T follicular helper cell (primary cell): ENCODE results near the gene ANKRD55.
"Not testable (repeated sequence)": the region's sequence is repeated elsewhere in the genome, so short reads cannot be mapped to it uniquely, and the experiment has no call there.

Experiments used
- DNase-seq: peaks from one replicate; pipeline ENCODE4 v3.0.0-alpha.2; 2020; ENCODE audit warnings: low read depth

ANKRD55 gene

DNA sequence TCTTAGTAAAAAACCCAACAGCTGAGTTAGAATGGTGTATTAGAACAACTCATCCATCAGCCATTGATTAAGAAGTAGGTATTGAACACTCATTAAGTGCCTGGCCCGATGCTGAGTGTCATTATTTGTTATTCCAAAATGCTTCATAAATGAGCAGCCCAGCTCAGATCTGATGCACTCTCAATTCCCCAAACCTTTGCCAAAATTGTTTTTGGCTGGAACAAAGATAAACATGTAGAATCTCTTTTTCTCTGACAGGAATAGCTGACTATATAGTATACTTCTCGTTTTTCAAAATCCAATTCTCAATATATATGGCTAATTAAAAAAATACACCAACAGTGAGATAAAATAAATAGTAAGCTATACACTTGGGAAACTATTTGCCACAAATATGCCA, 20.0 kb upstream of the ANKRD55 start:
- no peak for DNase-seq

- DNase-seq: no peak
Observed at GRCh38 chr5:56251918-56252553, 18.9 kb upstream of the ANKRD55 start.

- DNase-seq: no peak
Observed at GRCh38 chr5:56251440-56251839, 18.3 kb upstream of the ANKRD55 start.

DNA sequence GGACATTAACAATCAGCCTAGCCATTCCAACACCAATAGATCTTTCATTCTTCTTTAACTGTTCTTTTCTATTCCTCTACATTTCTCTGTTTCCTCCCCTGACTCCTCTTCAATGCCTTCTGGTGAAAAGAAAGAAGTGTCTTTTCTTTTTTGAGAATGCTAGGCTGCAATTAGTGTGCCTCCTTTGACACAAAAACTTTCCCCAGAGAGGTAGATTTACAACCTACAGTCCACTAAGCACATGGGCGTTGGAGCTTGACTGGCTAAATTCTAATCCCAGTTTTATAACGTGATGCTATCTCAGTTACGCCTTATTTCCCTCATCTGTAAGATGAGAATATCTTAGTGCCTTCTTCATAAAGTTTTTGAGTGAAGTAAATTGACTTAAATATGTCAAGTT, 16.9 kb upstream of the ANKRD55 start:
- DNase-seq: no peak

- DNase-seq: not testable (repeated sequence)
Observed at GRCh38 chr5:56249085-56249484, 16.0 kb upstream of the ANKRD55 start.

DNA sequence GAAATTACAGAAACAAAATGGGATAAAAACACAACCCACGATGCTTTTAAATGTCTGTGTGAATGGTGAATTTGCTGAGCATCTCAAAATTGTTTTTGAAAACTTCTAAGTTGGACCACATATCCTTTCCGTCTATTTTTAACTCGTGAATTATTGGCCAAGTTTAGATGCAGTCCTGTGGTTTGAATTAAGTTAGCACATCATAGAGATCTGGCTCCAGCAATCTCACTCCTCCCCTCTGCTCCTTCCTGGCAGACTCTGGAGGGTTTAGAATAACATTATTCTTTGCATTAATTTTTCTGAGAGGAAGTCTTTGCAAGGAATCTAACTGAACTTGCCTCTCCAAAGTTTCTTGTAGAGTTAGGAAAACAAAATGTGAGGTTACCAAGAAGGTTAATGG, 14.5 kb upstream of the ANKRD55 start:
- DNase-seq: no peak

GRCh38 chr5:56246769-56247168, 13.6 kb upstream of the ANKRD55 start:
- no peak for DNase-seq

GRCh38 chr5:56245481-56245880, 12.4 kb upstream of the ANKRD55 start:
- DNase-seq: no peak

DNA sequence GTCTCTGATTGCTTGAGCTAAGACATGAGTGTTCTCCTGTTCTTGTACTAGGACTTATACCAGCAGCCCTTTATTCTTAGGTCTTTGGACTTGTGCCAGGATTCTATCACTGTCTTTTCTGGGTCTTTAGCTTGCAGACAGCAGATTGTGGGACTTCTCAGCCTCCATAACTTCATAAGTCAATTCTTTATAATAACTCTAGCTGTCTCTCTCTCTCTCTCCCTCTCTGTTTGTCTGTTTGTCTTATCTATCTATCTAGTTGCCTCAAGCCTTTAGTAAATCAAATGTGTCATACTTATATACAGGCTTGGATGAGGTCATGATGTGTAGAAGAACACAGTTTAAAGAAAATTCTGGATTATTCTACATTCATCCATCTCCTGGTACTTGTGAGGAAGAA, 11.5 kb upstream of the ANKRD55 start:
- DNase-seq: no peak

- DNase-seq: not testable (repeated sequence)
Observed at GRCh38 chr5:56242271-56242670, 9.1 kb upstream of the ANKRD55 start.

DNA sequence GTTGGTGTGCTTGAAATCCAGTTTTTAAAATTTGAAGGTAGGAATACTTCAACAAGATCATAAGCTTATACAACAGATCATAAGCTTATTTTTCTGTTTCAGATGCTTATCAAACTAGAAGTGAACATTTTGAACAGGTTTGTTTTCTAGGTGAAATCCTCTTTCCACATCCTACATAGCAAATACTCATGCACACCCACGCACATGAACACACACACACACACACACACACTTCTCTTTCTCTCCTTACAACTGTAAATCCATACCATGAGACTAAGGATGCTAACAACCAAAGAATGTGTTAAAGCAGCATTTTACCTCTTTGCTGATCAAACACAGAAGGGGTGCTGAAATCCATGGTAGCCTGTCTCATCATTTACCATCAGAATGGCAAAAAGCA, 592 bp downstream of the ANKRD55 start:
- no peak for DNase-seq

DNA sequence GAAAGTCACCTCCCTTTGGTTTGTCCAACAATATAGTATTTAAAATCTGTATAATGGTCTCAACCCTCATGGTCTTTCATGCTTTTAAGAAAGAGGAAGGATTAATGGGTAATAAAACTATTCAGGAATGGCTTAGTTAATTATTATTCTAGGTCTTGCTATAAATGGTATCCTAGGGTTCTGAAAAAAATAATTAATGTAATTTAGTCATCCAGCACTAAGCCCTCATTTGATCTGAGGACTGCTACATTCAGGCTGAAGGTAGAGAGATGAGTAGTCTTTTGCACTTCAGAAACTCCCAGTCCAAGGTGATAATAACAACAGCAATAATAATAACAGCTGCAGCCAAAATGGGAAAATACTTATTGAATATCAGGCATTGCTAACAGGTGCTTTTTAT, 2.6 kb downstream of the ANKRD55 start:
- no peak for DNase-seq

DNA sequence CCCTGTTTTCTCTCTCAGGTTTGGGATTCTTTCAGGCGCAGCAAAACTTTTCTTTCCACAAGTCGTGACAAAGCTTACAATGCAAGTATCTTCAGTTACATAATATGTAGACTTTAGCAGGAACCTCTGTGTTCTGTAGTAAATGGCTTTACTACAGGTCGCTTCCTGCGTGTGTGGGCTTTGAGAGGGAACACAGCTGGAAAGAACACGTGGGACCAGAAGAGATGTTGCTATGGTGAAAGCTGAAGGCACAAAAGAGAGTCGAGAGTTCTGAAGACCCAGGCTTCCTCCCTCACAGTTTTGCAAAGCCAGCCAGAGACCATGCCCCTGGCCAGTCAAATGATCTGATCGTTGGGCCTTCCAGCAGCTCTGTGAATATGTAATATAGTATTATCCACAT, 4.0 kb downstream of the ANKRD55 start:
- DNase-seq: no peak

GRCh38 chr5:56228631-56229030, 4.5 kb downstream of the ANKRD55 start:
- no peak for DNase-seq

- DNase-seq: no peak
Observed at GRCh38 chr5:56227691-56228090, 5.4 kb downstream of the ANKRD55 start.

DNA sequence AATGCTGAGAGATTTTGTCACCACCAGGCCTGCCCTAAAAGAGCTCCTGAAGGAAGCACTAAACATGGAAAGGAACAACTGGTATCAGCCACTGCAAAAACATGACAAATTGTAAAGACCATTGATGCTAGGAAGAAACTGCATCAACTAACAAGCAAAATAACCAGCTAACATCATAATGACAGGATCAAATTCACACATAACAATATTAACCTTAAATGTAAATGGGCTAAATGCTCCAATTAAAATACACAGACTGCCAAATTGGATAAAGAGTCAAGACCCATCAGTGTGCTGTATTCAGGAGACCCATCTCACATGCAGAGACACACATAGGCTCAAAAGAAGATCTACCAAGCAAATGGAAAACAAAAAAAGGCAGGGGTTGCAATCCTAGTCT, 9.8 kb downstream of the ANKRD55 start:
- not testable (repeated sequence) for DNase-seq

DNA sequence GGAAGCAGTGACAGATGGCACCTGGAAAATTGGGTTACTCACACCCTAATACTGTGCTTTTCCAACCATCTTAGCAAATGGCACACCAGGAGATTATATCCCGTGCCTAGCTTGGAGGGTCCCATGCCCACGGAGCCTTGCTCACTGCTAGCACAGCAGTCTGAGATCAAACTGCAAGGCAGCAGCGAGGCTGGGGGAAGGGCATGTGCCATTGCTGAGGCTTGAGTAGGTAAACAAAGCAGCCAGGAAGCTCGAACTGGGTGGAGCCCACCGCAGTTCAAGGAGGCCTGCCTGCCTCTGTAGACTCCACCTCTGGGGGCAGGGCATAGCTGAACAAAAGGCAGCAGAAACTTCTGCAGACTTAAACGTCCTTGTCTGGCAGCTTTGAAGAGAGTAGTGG, 11.5 kb downstream of the ANKRD55 start:
- DNase-seq: not testable (repeated sequence)

DNA sequence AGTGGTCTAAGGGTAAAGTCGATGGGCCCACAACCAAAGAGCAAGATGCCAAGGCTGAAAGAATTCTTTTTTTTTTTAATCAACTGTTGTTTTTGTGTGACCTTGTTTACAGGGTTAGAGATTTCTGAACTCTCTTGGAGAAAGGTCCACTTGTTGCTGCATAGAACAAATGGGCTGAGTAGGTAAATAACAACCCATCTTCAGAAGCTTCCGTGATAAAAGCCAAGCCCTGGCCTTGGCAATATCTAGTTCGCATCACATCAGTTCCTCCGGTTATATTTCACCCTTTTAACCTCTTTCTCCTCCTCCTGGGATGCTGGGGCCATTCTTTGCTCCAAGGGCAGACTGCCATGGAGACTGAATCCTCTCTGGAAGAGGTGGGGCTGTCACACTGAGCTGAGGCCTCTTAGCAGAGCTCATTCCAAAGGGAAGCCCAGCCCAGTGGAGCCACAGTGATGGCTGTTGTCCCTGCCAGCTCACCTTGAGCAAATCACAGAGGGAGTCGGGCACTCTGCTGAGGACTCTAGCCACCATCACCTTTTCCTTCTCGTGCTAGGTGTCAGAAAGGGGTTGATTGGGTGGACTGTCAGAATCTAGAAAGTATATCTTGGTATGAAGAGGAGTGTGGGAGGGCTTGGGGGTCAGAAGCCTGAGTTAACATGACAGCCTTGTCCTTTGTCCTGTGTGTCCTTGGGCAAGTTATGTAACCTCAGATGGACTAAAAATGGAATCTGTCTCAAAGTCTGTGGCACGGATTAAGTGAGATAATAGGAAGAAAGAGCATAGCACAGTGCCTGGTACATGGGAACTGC, 17.9 kb downstream of the ANKRD55 start:
- no peak for DNase-seq

- not testable (repeated sequence) for DNase-seq
Observed at GRCh38 chr5:56213886-56214535, 19.1 kb downstream of the ANKRD55 start.

- no peak for DNase-seq
Observed at GRCh38 chr5:56212130-56212879, 20.8 kb downstream of the ANKRD55 start.

- no peak for DNase-seq
Observed at GRCh38 chr5:56211298-56211865, 21.7 kb downstream of the ANKRD55 start.

- no peak for DNase-seq
Observed at GRCh38 chr5:56208681-56209080, 24.4 kb downstream of the ANKRD55 start.
